ENCODE measurements around the gene LTBP1. TPM values are rescaled to one million over a fixed set of nuclear protein-coding genes. Genes with fewer than 3 reads are reported as not detected.

Gene LTBP1
- total and polyA plus RNA-seq, 2 of the 13 experiments (the other 11 are each of a cell fraction or from before 2014, with no cell fraction given), result 0.12 to 0.22 TPM

- TF ChIP-seq ARID3A (IDR thresholded peaks at IDR 0.05; ENCODE audit: low read depth, low read length), result no peak
- no peak for TF ChIP-seq ZFP91 (CRISPR knock-in tag; IDR thresholded peaks at IDR 0.05; ENCODE audit: borderline replicate concordance)
- TF ChIP-seq ZBTB1 (CRISPR knock-in tag; IDR thresholded peaks at IDR 0.05; ENCODE audit: borderline replicate concordance), result no peak
- TF ChIP-seq CSRNP1 (CRISPR knock-in tag; IDR thresholded peaks at IDR 0.05), result no peak
- TF ChIP-seq ZNF350 (CRISPR knock-in tag; IDR thresholded peaks at IDR 0.05; ENCODE audit: borderline replicate concordance, low read depth), result no peak
- TF ChIP-seq CEBPZ (IDR thresholded peaks at IDR 0.05; ENCODE audit: low read length), result no peak
- TF ChIP-seq ZFP36L2 (CRISPR knock-in tag; IDR thresholded peaks at IDR 0.05), result no peak
These were observed 478.4 kb downstream of the LTBP1 start (continued) for GRCh38 chr2:33425161-33425560.

All from HepG2 (cell line).